Fibroblast of the conjunctiva (primary cell): Measurements from ENCODE around the gene STING1.
A peak's percentile ranks its signal among the peaks of the same experiment; 100 is the strongest.
"Not testable (repeated sequence)": the region's sequence is repeated elsewhere in the genome, so short reads cannot be mapped to it uniquely, and the experiment has no call there.

Source experiments
- DNase-seq: peaks from one replicate; pipeline ENCODE4 v3.0.0-alpha.2; 2010; ENCODE audit warnings: low read depth

Gene STING1

DNA sequence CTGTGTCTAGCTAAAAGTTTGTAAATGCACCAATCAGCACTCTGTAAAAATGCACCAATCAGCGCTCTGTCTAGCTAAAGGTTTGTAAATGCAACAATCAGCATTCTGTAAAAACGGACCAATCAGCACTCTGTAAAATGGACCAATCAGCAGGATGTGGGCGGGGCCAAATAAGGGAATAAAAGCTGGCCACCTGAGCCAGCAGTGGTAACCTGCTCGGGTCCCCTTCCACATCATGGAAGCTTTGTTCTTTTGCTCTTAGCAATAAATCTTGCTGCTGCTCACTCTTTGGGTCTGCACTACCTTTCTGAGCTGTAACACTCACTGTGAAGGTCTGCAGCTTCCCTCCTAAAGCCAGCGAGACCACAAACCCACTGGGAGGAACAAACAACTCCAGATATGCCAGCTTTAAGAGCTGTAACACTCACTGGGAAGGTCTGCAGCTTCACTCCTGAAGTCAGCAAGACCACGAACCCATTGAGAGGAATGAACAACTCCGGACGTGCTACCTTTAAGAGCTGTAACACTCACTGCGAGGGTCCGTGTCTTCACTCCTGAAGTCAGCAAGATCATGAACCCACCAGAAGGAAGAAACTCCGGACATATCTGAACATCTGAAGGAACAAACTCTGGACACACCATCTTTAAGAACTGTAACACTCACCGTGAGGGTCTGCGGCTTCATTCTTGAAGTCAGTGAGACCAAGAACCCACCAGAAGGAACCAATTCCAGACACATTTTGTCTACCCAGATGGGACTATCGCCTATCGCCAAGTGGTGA is 20.7 kb upstream of the STING1 start:
- not testable (repeated sequence) for DNase-seq

DNA sequence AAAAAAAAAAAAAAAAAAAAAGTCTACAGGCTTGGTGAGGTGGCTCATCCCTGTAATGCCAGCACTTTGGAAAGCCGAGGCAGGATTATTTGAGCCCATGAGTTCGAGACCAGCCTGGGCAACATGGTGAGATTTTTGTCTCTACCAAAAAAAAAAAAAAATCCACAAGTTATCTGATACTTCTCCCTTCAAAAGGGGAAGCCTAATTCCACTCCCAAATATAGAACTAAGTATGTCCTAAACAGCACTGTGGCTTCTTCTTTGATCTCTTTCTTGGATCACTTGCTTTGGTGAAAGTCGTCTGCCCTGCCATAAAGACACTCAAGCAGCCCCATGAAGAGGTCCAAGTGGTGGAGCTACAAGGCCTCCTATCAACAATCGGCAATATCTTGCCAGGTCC is 18.8 kb upstream of the STING1 start:
- no peak for DNase-seq

DNA sequence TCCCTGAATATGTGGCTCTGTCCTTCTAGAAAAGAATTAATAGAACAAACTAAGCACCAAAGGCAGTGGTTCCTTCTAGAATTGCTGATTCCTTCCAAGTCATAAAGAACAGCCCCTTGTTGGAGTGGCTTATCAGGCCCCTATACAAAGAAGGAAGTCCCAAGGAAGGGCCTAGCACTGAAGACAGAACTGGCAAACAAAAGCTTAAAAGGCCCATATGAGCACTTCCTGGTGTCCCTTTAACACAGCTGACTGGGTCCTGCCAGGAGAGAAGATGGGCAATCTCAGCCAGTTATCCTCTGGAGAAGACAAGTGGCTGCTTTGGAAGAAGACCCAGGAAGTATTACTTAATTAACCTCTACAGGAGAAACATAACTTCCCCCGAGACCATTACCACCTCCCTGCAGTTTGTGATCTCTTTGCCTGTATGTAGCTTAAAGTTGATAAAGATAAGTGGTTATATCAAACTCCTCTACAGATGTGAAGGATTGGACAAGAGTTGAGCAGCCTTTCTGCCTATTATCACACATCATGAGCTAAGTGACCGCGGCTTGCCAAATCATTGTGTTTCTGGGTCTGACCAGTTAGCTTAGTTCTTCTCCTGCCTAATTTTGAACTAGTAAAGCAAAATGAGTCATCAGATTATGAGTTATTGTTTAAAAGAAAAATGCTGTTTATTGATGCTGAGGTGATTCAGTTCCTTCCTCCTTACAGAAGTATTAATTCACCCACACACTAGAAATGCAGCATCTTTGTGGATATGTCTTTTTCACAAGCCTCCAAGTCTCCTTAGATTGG is 13.3 kb upstream of the STING1 start:
- DNase-seq, result no peak

DNA sequence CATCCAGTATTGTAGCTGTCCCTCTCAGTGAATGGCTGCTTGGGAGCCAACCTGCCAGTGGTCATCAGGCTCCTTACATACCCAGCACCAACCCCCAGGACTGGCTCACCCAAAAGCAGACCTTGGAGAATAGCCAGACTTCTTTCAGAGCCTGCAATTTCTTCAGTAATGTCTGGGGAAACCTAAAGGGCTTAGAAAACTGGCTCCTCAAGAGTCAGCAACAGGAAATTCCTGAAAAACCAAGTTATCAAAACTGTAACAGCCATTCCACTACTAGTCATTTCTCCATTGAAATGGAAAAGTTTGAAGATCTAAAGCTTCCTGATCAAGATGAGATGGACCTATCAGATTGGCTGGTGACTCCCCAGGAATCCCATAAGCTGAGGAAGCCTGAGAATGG is 12.3 kb upstream of the STING1 start:
- DNase-seq, result no peak

DNA sequence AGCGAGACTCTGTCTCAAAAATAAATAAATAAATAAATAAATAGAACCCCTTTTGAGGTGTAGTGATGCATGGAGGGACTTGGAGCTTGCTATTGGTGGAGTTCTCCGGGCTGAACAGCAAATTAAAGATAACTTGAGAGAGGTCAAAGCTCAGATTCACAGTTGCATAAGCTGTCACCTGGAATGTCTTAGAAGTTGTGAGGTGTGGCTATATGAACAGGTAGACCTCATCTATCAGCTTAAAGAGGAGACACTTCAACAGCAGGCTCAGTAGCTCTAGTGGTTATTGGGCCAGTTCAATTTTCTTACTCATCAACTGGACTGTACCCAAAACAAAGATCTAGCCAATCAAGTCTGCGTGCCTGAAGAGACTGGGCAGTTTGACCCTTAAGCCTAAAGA is 11.7 kb upstream of the STING1 start:
- DNase-seq, result no peak

DNA sequence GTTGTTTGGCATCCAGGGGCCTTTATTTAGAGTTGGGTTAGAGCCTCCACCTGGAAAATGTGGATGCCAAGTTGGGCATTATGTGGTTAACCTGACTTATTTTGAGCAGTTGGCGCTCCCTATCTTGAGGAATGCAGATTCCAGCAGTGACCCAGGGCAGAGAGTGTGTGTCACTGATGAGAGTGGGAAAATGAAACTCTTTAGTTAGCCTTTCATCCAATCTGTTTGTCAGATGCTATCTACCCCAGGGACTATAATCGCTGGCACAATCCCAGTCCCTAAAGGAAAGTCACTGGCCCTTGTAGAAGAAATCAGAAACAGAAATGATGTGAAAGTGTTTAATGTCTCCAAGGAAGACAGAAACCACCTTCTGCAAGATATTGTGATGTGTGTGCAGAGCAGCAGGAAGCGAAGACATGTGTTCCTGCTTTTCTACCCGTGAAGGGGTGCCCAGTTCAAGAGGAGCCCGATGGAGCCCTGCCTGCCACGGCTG is 10.2 kb upstream of the STING1 start:
- no peak for DNase-seq

DNA sequence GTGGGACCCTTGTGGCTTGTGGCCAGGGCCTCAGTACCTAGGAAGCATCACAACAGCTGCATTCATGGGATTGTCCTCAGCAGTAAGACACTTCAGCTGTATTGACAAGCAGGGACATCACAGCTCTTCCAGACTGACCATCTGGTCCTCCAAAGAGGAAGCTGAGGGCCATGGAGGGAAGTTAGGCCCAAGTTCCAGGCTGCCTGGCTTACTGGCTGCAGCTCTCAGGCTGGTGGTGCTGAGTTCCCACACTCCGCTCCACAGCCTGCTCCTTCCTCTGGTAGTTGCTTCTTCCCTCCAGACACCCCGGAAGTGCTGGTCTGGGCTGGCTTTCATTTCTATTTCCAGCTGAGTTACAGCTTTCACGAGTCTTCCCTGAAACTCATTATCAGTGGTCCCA is 5.7 kb upstream of the STING1 start:
- no peak for DNase-seq

DNA sequence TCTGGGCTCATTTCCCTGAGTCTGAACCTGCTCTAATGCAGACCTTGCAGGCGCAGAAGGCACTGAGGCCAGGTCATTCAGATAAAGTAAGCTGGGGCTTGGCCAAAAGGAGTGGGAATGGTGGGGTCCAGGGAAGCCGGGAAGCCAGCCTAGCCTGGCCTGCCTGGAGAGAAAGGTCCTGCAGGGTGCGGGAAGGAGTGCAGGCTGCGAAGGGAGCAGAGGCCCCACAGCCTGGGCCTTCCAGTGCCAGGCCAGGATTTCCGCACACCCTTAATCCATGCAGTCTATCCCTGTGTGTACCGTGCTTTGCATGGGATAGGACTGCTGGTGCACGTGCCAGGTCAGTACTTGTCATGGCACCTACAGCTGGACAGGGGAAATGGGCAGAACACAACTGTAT is 3.6 kb upstream of the STING1 start:
- DNase-seq, result no peak

DNA sequence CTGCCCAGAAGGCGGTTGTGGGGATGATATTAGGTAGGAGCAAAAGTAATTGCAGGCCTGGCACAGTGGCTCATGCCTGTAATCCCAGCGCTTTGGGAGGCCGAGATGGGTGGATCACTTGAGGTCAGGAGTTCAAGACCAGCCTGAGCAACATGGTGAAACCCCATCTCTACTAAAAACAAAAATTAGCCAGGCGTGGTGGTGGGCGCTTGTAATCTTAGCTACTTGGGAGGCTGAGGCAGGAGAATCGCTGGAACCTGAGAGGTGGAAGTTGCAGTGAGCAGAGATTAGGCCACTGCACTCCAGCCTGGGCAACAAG is 291 bp upstream of the STING1 start:
- DNase-seq, result not testable (repeated sequence)

DNA sequence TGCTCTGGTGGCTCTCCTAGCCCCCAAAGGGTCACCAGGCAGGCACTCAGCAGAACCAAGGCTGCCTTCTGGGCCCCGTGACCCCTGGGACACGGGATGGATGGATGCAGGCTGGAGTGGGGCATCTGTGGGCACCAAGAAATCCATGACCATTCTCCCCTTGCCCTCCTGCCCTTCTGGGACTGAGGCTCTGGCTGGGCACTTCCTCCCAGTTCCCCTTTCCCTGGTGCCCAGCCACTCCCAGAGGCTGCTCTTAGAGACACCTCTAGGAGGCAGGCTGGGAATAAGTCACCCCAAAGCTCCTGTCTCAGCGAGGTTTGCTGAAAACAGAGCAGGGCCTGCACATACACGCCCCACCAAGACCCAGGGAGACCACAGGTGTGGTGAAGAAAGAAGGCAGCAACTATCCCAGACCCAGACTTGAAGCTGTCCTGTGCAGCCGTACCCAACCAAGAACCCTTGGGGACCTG is 943 bp downstream of the STING1 start:
- DNase-seq, result no peak

DNA sequence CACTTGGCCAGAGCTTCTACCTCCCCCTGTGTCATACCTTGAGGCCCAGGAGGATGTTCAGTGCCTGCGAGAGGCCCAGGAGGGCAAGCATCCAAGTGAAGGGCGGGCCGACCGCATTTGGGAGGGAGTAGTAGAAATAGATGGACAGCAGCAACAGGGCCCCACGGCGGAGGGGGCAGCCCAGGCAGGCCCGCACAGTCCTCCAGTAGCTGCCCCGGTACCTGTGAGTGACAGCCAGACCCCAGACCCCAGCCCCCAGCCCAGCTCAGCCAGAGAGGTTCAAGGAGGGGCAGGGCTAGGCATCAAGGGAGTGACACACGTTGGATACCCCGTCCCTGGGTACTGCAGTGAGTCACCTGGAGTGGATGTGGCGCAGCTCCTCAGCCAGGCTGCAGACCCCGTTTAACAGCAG is 1.4 kb downstream of the STING1 start:
- no peak for DNase-seq

DNA sequence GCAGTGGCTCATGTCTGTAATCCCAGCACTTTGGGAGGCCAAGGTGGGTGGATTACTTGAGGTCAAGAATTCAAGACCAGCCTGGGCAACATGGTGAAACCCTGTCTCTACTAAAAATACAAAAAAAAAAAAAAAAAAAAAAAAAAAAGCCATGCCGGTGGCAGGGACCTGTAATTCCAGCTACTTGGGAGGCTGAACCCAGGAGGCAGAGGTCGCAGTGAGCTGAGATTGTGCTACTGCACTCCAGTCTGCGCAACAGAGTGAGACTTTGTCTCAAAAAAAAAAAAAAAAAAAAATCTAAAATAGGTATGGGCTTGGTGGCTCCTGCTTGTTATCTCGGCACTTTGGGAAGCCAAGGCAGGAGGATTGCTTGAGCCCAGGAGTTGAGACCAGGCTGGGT is 2.8 kb downstream of the STING1 start:
- DNase-seq, result not testable (repeated sequence)

DNA sequence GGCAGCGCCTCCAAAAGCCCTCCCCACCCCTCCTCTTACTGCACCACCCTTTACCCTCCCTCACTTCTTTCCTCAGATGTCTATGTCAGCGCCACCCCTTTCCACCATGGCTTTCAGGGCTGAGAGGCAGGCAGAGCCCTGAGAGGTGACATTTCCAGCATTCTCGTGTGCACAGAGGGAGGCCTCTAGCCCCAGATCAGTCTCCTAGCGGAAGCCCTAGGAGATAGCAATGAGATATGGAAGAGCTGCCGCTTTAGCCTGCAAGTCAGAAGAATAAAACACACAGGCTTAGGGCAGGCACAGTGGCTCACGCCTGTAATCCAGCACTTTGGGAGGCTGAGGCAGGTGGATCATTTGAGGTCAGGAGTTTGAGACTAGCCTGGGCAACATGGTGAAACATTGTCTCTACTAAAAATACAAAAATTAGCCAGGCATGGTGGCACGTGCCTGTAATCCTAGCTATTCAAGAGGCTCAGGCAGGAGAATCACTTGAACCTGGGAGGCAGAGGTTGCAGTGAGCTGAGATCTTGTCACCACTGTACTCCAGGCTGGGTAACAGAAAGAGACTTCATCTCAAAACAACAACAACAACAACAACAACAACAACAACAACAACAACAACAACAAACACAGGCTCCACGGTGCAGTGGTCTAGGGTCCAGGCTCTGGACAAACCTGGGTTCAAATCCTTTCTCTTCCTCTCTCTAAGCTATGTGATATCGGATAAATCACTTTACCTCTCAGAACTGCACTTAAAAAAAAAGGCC is 3.7 kb downstream of the STING1 start:
- not testable (repeated sequence) for DNase-seq

DNA sequence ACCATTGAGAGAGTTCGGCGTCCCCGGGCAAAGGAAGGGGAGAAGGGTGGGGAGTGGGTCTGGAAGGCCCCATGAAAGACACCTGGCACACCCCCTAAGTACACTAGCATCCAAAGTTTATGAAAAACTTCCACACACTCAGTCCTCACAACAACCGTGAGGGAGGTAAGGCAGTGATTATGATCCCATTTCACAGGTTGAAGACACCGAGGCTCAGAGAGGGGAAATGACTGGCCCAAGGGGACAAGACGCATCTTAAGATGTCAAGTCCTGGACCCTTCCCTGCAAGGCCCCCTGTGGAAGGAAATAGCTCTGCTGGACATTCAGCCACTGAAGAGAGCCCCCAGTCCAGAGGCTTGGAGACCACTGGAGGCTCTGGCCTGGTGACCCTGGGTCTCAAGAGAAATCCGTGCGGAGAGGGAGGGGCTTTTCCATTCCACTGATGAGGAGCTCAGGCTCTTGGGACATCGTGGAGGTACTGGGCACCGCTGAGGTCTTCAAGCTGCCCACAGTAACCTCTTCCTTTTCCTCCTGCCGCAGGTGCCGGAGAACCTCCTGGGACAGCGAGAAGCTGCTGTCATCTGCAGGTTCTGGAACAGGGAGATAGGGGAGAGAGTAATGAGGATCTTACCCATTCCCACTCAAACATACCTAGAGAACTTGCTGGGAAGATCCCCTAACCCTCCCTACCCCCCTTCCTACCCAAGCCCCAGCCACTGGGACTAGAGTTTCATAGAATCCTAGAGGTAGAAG is 6.5 kb downstream of the STING1 start:
- DNase-seq, result no peak

DNA sequence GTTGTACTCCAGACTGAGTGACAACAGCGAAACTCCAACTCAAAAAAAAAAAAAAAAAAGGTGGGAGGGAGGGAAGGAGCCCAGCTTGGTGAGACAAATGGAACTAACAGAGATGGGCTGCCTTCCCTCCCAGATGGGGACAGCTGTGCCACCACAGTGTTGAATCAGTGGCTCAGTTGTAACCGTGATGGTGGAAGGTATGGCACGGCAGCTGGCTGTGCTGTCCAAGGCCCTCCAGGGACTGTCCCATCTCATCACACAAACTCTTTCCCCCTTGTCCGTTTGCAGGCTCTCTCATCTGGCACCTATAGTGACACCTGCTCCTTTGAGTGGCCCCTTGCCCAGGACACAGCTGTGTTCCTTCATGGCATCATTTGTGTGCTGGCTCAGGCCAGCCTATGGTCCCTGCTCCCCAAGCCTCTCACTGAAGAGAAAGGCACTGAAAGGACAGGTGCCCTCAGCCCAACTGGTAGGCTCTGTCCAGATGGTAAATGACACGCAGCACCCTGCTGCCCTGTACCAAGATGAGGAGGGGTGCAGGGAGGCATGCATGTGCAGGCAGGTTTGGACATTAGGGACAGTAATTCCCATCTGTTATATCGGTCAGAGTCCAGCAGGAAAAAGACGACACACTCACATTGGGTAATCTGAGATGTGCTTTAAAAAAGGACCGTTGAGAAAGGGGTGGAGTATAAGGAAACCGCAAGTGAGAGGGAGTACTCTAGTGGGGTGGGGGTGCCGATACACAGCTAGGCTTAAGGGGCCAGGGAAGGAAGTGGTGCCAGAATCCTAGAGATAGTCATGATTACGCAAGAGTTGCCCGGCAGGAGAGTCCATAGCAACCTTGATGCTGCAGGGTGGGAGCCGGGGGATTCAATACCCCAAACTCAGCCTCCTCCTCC is 7.4 kb downstream of the STING1 start:
- peak; percentile 63 for DNase-seq

DNA sequence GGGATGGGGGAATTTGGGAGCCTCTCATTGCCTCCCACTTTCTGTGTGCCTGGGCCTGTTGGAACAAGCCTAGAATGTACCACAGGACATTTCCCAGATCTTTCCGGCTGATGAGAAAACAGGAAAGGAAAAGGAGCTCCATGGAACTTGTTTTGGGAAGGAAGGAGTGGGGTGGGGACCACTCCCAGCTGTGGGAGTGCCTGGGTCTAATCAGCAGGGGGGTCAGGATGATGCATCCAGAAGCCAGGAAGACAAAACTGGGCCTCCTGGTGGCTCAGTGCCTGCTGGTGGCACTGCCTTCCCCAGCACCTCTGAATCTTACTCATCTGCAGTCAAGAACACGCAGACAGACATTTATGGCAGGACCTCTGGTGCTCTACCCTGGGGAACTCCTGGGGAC is 9.0 kb downstream of the STING1 start:
- no peak for DNase-seq

DNA sequence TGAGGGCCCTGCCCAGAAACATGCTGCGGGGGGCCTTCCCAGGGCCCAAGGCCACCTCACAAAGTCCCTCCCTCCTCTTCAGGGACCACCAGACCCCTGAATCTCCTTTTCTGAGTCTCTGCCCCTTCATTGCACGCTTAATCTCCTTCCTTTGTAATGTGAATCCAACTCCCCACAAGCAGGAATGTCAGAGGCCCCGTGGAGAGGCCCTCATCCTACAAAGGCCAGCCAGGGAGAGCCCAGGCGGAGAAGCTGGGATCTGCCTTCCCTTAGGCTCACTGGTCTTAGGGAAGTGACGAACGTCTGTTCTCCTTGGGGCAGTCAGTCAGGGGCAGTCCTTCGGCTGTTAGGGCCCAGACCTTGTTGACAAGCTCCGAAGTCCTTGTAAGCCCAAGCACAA is 9.5 kb downstream of the STING1 start:
- no peak for DNase-seq

DNA sequence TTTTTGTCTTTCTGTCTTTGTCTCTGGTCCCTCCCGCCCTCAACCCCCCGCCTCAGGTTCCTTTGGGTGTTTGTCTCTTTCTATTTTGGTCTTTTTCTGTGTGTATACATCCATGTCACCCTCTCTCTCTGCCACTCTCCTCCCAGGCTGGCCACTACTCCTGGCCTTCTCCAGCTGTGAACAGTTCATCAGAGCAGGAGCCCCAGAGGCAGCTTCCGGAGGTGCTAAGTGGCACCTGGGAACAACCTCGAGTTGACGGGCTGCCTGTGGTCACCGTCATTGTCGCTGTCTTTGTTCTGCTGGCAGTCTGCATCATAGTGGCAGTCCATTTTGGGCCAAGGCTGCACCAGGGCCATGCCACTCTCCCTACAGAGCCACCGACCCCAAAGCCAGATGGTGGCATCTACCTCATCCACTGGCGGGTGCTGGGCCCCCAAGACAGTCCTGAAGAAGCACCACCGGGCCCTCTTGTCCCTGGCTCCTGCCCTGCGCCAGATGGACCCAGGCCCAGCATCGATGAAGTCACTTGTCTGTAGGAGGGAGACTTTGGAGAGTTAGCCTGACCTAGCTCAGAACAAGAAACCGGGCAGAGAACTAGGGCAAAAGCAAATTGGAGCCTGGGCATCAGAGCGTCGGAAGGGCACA is 10.1 kb downstream of the STING1 start:
- no peak for DNase-seq

DNA sequence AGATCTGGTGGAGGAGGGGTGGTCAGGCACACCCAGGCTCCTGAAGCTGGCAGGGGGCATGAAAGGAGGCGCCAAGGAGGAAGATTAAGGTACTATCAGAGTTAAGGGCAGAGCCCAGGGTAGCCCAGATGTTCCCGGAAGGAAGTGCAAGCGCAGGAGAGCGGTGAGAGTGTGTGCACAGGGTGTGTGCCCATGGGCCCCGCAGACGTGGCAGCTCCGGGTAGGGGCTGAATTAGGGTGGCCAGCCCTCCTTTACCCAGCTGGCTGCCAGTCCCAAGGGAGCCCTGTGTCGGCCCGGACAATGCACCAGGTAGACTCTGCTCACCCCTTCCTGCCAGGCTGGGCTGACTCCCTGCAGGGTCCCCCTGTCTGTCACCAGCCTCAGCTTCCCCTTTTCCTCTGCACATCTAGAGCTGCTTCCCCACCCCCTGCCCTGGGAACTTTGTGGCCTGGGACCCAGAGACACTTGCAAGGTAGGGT is 11.7 kb downstream of the STING1 start, which contains the start of gene SMIM33:
Gene SMIM33, plus strand, starts transcription at position 184 of the 480 bp plus-strand sequence. Its CDS starts 118 bp downstream, at position 302.
- no peak for DNase-seq

DNA sequence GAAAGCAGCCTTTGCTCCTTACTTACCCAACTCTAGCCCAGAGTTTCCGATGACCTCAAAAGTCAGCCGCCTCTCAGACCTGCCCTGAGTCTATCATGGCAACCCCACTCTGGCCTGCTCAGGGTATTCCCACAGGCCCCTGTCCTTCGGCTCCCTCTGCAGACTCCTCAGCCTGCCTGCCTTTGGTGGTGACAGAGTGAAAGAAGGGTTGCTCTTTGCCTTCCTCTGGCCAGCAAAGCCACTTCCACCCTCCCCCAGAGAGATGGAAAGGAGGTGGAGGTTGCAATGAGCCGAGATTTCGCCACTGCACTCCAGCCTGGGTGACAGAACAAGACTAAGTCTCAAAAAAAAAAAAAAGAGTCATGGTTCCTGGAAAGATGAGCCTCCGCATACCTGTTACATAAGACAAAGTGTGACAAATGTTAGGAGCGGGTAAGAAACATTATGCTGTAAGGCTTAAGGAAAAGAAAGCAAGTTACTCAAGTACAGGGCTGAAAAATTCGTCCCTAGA is 14.1 kb downstream of the STING1 start:
- DNase-seq, result no peak
